ENCODE results near the gene PROSER2. TPM values are rescaled to one million over a fixed set of nuclear protein-coding genes. Genes with fewer than 3 reads are reported as not detected.
A peak's percentile ranks its signal among the peaks of the same experiment; 100 is the strongest.

The PROSER2 gene
- total and polyA plus RNA-seq, 9 of the 15 experiments (the other 6 are each of a cell fraction or from before 2014, with no cell fraction given): 0.62 to 14.8 (median 2.9) TPM

GRCh38 chr10:11874568-11875493 lies 51.7 kb downstream of the PROSER2 start (continued):
- TF ChIP-seq TEAD1 (CRISPR knock-in tag; IDR thresholded peaks at IDR 0.05) (peak in 1 of 2 experiments; percentile 3; a peak in 1 of 4 replicates), ETS1 (conservative IDR thresholded peaks at IDR 0.05; ENCODE audit: control insufficient read depth, low read depth, low read length) (0 out of 2 replicates have a peak, but pooled peaks have one; percentile 36), COPS2 (conservative IDR thresholded peaks at IDR 0.05) (no peak), SMC3 (conservative IDR thresholded peaks at IDR 0.05; ENCODE audit: insufficient read depth, low read depth, low read length) (no peak), CBX3 (IDR thresholded peaks at IDR 0.05; ENCODE audit: borderline replicate concordance in 1 of 2, low read length in 2 of 2) (no peak; a peak in 1 of 3 replicates), GTF3C2 (IDR thresholded peaks at IDR 0.05; ENCODE audit: borderline replicate concordance, extremely low read depth, insufficient read length) (no peak), ZNF57 (CRISPR knock-in tag; IDR thresholded peaks at IDR 0.05) (no peak), NFIX (CRISPR knock-in tag; IDR thresholded peaks at IDR 0.05; ENCODE audit: low read depth) (no peak), ZBTB34 (CRISPR knock-in tag; IDR thresholded peaks at IDR 0.05) (no peak)
